NCI-H82 treated with DMSO at 0.1 percent for 48 hours (cell line): ENCODE results near the gene RRBP1.
"Not testable (repeated sequence)": the region's sequence is repeated elsewhere in the genome, so short reads cannot be mapped to it uniquely, and the experiment has no call there.

ENCODE experiments used
- DNase-seq: peaks from one replicate; lab custom pipeline; 2025; ENCODE audit not compliant: unreplicated experiment; lab: John Stamatoyannopoulos, UW

RRBP1 gene

DNA sequence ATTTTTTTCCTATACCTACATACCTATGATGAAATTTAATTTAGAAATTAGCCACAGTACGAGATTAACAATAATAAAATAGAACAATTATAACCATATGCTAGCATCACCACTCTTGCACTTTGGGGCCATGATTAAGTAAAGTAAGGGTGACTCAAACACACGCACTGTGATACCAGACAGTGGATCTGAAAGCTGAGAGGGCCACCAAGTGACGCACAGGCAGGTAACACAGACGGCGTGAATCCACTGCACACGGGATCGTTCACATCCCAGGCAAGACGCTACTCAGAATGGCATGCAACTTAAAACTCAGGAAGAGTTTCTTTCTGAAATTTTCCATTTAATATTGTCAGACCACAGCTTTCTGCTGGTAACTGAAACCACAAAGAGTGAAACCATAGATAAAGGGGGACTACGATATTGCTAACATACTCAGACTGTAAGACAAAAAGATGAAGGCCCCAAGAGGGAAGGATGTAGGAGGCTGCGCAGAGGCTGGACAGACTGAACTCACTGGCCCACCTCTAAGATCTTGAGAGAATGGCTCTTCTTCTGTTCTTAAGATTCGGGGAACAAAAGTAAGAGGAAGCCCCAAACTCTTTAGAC is 17.9 kb downstream of the RRBP1 start:
- DNase-seq = no peak

- DNase-seq = no peak
These were observed 18.6 kb downstream of the RRBP1 start for GRCh38 chr20:17663486-17663885.

- DNase-seq = no peak
These were observed 19.0 kb downstream of the RRBP1 start for GRCh38 chr20:17663040-17663399.

DNA sequence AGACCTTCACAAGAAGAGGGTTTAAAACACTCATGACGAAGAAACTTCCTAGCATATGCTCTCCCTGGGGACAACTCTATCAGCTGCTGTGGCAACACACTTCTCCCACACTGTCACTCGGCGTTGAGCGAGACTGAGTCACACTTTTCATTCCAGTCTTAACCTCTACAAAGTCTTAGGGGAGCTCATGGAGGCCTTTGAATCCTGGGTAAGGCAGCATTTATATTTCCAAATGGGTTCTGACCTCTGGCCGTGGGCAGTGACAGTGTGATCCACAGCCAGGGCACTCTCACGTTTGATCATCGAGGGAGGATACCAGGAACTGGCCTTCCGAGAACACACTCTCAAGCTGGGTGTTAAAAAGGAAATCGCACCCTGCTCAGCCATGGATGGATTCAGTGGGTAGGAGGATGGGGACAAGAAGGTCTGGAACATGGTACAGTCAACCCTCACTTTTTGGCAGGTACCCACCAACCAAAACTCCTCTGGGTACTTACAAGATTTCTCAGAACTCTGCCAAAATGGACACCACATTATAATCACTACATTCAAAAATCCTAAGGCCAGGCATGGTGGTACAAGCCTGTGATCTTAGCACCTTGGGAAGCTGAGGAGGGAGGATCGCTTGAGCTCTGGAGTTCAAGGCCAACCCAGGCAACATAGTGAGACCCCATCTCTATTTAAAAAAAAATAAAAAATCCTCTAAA is 19.6 kb downstream of the RRBP1 start:
- no peak for DNase-seq

DNA sequence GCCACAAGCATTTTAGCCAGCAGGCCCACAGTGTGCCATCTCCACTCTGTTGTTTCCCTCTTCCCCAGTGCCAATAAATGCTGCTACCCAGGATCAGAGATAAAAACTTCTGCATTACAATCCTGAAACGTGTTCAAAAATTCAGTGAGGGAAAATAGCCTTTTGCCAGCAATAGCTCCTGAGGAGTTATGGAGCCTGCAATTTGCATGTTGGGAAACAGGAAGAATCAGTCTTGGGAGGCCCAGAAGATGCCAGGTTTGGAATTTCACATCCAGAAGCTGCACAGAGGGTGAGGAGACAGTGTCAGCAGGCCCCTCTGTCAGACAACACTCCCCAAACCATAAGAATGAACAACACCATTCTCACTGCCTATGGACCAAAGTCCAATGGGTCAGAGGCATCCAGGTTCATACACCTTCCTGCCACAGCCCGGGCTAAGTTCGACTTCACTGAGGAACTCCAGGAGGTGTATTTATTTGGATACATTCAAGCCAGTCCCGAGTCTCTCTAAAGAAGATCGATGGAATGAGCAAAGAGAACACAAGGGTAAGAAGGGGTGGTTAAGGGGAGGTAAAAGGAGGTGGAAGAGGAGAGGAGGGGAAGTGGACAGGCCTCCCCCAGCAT is 20.8 kb downstream of the RRBP1 start:
- DNase-seq = no peak

GRCh38 chr20:17660667-17661066 is 21.4 kb downstream of the RRBP1 start:
- no peak for DNase-seq

DNA sequence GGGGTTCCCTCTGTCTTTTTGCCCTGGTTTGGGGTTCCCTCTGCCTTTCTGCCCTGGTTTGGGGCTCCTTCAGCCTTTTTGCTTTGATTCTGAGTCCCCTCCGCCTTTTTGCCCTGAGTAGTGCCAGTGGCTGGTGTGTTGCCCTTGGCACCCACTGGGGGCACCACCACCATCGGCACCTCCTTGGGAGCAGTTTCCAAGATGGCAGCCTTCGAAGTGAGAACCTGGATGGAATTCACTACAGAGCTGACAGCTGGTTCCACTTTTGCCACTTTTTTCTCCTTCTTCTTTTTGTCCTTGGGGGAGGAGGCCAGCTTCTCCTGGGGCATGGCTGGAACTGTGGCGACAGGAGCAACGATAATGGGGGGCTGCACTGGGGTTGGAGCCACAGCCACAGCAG is 22.2 kb downstream of the RRBP1 start:
- DNase-seq = no peak

GRCh38 chr20:17659344-17659743 is 22.7 kb downstream of the RRBP1 start:
- DNase-seq = not testable (repeated sequence)

DNA sequence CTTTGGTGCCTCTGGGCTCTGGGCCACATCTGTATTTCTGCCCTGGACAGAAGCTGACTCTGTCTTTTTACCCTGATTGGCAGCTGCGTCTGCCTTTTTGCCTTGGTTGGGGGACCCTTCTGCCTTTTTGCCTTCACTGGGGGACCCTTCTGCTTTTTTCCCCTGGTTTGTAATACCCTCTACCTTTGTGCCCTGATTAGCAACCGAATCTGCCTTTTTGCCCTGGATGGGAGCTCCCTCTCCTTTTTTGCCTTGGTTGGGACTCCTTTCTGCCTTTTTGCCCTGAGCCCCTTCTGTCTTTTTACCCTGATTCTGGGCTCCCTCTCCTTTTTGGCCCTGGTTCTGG is 23.4 kb downstream of the RRBP1 start:
- no peak for DNase-seq

GRCh38 chr20:17657898-17658647 is 24.0 kb downstream of the RRBP1 start:
- DNase-seq = no peak

DNA sequence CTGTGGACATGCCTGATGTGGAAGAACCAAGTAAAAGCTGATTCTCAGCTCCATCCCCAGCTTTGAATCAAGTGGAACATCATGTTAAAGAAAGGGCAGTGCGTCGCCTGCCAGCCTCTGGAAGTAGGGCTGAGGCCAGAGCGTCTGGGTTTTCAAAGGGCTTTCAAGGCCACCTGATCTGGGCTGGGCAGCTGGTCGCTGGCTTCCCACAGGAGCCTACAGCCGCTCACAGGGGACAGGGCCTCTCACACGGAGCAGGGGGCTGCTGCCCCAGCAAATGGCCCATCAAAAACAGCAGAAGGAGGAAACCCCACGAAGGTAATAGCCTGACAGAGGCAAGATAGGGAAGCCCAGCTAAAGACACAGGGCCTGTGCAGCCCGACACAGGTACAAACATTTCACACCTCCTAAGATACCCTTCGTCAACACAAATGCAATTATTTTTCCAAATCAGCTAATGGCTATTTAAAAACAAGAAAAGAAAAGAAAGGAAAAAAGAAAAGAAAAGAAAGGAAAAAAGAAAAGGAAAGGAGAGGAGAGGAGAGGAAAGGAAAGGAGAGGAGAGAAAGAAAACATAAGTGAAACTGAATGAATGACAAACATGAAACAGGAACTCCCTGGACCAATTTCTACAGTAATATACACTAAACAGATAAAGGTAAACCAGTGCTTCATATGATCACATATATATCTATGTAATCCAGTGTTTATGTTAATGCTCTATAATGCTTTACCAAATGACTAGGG is 24.8 kb downstream of the RRBP1 start:
- no peak for DNase-seq

GRCh38 chr20:17655865-17656479 is 26.1 kb downstream of the RRBP1 start:
- no peak for DNase-seq

DNA sequence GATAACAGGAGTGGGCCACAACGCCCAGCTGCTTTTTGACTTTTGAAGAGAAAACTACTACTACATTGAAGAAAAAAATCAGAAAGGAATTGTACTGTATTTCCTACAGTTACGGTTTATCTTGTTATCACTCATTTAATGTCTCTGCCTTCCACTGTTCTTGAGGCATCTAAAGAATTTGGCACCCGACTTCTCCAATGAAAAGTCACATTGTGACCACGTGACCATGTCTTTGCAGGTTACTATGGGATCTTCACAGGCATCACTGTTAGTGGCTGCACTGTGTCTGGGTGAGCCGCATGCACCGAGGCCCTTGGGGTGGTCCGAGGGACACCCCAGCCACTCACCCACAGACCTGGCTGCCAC is 26.8 kb downstream of the RRBP1 start:
- DNase-seq = no peak

DNA sequence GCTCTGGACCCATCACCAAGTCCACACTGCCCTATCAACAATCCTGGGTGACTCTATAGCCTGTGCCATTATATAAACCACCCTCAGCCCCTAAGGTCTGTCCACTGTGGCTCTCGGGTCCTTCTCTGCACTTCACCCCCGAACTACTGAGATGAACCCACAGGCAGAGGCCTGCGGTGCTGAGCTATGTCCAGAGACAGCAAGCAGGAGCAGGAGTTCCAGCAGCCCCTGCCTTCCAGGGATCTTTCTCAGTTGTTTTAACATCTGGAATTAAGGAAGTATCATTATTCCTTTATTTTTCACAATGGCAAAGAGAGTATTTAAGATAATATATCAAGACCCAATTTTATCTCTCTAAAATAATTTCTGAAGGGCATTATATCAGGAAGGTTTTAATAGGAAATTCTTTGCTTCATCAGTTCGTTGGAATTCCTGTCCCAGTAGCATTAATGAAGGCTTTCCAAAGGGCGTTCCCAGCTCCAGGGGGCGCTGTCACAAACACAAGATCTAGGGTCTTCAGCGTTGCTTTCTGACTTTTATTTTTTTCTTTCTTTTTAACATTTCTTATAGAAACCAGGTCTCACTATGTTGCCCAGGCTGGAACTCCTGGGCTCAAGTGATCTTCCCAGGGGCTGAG is 27.3 kb downstream of the RRBP1 start:
- DNase-seq = no peak

GRCh38 chr20:17653835-17654648 is 28.0 kb downstream of the RRBP1 start:
- DNase-seq = no peak

DNA sequence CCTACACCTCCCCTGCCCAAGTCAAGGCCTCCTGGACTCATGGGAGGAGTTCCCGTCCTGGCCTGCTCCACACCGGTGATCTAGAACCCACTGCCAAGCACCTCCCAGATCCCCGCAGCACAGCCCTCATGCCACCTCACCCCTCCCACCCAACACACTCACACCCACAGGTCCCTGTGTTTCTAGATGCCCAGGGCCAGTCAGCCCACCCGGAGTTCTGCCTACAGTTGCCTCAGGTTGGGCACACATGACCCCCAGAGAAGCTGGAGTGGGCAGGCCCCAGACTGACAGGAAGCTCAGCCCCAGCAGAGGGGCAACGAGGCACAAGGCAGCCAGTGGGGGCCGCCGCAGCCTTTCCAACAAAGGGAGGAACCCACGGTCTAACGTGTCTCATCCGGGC is 29.6 kb downstream of the RRBP1 start:
- no peak for DNase-seq

DNA sequence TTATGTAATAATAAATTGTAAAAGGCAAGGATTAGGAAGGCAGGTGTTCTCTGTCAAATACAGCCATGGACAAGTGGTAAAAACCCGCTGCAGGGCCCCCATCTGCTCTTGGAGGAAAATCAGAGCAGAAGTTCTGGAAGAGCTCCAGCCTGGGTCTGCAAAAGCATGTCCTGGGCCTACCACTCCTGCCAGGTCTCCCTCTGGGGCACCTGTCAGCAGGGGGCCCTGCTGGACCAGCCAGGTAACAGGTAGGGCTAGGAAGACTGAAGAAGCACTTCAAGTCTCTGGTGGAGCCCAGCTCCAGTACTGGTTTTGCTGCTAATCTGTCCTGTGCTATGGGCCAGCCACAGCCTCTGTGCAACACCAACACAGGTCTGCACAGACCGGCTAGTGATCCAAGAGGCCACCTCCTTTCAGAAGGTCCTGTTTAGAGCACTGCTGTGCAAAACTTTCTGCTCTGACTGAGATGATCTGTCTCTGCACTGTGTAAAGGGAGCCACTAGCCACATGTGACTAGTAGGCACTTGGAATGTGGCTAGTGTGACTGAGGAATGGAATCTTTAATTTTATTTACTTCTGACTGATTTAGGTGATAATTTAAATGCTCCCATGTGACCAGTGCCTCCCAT is 30.2 kb downstream of the RRBP1 start:
- DNase-seq = no peak

DNA sequence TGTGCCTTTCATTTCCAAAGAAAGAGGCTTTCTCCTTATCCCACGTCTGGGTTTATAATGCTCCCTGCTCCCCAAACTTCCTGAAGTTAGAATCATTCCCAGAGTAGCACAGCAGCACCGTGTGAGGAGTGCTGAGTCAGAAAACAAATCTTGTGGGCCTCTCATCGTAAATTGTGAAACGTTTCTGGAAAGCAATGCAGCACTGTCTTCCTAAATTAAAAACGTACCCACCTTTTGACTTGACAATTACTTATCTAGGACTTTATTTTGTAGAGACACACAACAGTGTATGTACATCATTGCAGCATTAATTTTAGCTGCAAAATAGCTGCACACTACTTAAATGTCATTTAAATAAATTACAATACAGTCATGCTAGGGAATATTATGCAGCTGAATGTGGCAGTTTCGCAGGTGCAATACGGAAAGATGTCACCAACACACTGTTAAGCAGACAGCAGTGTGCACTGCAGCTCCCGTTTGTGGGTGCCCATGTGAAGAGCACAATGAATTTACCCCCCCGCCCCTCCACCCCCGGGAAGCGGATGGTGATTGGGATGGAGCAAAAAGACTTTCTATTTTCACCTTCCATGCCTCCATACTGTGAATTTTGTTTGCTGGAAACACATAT is 30.8 kb downstream of the RRBP1 start:
- DNase-seq = no peak
